ENCODE measurements around the gene ARL3.

ARL3 gene

GRCh38 chr10:102648889-102649796 is 65.1 kb downstream of the ARL3 start:
- TF ChIP-seq CTCF (IDR thresholded peaks at IDR 0.05; ENCODE audit: low read depth, low read length): no peak
- in situ Hi-C loops (cut with HindIII; ENCODE audit: low sequenced_read_pairs): no loop called here
- H3K4me3 ChIP-seq (ENCODE audit: low read depth, low read length): peak overlapping the region; percentile 5
- DNase-seq (ENCODE audit: low read depth, low spot score): no peak

DNA sequence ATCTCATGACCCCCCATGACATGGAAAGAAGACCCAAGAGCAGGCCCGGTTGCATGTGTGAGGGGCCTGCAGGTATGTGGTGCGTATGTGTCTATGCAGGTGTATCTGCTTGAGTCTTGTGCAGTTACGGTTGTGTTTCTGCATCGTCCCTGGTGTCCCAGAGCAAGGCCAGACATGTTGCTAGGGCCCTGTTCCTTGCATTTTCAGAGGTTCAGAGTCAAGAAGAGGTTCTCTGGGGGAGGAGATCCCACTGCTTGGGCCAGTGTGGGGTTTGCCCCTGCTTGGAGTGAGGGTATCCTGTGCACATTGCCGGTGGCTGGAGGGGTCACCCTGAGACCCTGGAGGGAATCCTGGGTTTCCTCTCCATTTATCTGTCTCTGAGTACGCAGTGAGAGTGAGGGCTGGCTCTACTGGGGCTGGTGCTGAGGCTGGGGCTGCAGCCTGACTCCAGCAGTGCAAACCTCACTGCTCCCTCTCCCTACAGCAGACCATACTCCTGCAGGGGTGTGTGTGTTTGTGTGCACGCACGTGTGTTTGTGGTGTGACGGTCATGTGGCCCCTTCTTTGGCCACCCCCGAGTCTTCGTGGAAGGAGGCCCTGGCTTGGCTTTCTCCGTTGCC is 65.8 kb downstream of the ARL3 start:
- in situ Hi-C loops (cut with HindIII; ENCODE audit: low sequenced_read_pairs): no loop called here
- H3K4me3 ChIP-seq (ENCODE audit: low read depth, low read length): no peak overlapping the region
- TF ChIP-seq CTCF (IDR thresholded peaks at IDR 0.05; ENCODE audit: low read depth, low read length): no peak
- no peak for DNase-seq (ENCODE audit: low read depth, low spot score)

DNA sequence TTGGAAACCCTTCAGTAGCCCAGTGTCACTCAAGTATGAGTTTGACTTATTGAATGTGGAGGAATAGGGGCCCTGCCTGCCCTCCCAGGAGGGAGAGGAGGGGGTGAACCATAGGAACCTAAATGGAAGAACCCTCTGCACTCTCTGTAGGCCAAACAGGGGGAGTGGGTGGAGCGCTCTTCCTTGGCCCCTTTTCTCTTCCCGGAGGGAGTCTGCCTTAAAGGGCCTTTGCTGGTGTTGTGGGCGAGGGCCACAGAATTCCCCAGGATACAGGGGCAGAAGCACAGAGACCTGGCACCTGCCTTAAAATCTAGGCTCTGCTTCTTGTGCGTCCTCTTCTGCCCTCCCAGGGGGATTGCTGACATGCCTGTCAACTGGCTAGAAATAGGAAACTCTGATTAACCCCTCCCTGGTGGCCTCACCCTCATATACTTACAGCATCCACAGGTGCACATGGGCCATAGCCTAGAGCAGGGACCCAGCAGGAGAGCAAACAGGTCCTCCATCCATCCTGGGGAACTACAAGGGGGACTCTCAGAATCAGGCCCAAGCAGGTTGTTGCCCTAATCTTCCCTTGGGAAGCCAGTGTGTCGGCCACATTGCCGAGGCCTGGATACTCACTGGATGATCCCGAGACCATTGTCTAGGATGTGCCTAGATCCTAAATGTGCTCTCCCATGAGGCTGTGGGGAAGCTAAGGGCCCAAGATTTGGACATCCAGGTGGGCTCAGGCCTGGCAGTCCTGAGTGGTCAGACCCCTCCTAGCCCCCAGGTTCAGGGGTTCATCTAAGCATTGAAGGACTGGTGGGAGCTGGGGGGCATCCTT is 66.5 kb downstream of the ARL3 start:
- H3K4me3 ChIP-seq (ENCODE audit: low read depth, low read length): peak overlapping the region; percentile 85
- DNase-seq (ENCODE audit: low read depth, low spot score): no peak
- no peak for TF ChIP-seq CTCF (IDR thresholded peaks at IDR 0.05; ENCODE audit: low read depth, low read length)
- in situ Hi-C loops (cut with HindIII; ENCODE audit: low sequenced_read_pairs): no loop called here

- no peak for TF ChIP-seq CTCF (IDR thresholded peaks at IDR 0.05; ENCODE audit: low read depth, low read length)
- in situ Hi-C loops (cut with HindIII; ENCODE audit: low sequenced_read_pairs): no loop called here
- DNase-seq (ENCODE audit: low read depth, low spot score): peak; percentile 37
- peak overlapping the region; percentile 85 for H3K4me3 ChIP-seq (ENCODE audit: low read depth, low read length)
Observed at GRCh38 chr10:102646610-102647442, 67.4 kb downstream of the ARL3 start.

- in situ Hi-C loops (cut with HindIII; ENCODE audit: low sequenced_read_pairs): no loop called here
- TF ChIP-seq CTCF (IDR thresholded peaks at IDR 0.05; ENCODE audit: low read depth, low read length): no peak
- H3K4me3 ChIP-seq (ENCODE audit: low read depth, low read length): peak overlapping the region; percentile 85
- peak; percentile 94 for DNase-seq (ENCODE audit: low read depth, low spot score)
Observed at GRCh38 chr10:102645741-102646609, 68.2 kb downstream of the ARL3 start.

All from astrocyte of the spinal cord (primary cell).